DOHH2 (cell line): ENCODE measurements around the gene LEF1.

ENCODE experiments used
- H3F3A ChIP-seq: fragments of 200-600 bp; sonication (generic), shearing (Covaris generic); 2 replicates; pipeline ENCODE4 v1.6.0; 2016; ENCODE audit warnings: antibody characterized with exemption, mild to moderate bottlenecking; ENCODE audit not compliant: control insufficient read depth, insufficient read depth
- H3K27ac ChIP-seq: fragments of 200-600 bp; sonication (generic); 2 replicates; pipeline ENCODE4 v1.5.1; 2014; ENCODE audit warnings: low read depth, mild to moderate bottlenecking, low read length, moderate library complexity
- H3K27me3 ChIP-seq: fragments of 200-600 bp; sonication (generic); 2 replicates; pipeline ENCODE4 v1.6.1; 2014; ENCODE audit warnings: mild to moderate bottlenecking, low read length, mixed read lengths; ENCODE audit not compliant: control insufficient read depth
- H3K36me3 ChIP-seq: fragments of 200-600 bp; sonication (generic); 2 replicates; pipeline ENCODE4 v1.6.1; 2014; ENCODE audit warnings: mild to moderate bottlenecking, low read length, moderate library complexity, mixed read lengths; ENCODE audit not compliant: control insufficient read depth
- H3K4me1 ChIP-seq: fragments of 200-600 bp; sonication (generic); 2 replicates; pipeline ENCODE4 v1.6.1; 2014; ENCODE audit warnings: mild to moderate bottlenecking, low read length, mixed read lengths; ENCODE audit not compliant: control insufficient read depth
- H3K4me2 ChIP-seq: fragments of 200-600 bp; sonication (generic); 2 replicates; pipeline ENCODE4 v1.6.0; 2014; ENCODE audit warnings: mild to moderate bottlenecking, low read length, moderate library complexity
- H3K4me3 ChIP-seq: fragments of 200-600 bp; sonication (generic); 2 replicates; pipeline ENCODE4 v1.5.1; 2014; ENCODE audit warnings: mild to moderate bottlenecking, low read length, mixed read lengths
- H3K79me2 ChIP-seq: fragments of 200-600 bp; sonication (generic); 2 replicates; pipeline ENCODE4 v1.6.1; 2014; ENCODE audit warnings: mild to moderate bottlenecking, low read length, mixed read lengths; ENCODE audit not compliant: control insufficient read depth
- H3K9me2 ChIP-seq: fragments of 200-600 bp; sonication (generic); replicated peaks from 2 replicates; pipeline ENCODE4 v1.6.1; 2014; ENCODE audit warnings: mild to moderate bottlenecking, low read length, mixed read lengths; ENCODE audit not compliant: control insufficient read depth
- H3K9me3 ChIP-seq: fragments of 200-600 bp; sonication (generic); 2 replicates; pipeline ENCODE4 v1.6.1; 2014; ENCODE audit warnings: antibody characterized with exemption, low read length, mixed read lengths; ENCODE audit not compliant: control insufficient read depth, insufficient read depth
- H4K20me1 ChIP-seq: fragments of 200-600 bp; sonication (generic); 2 replicates; pipeline ENCODE4 v1.6.0; 2014; ENCODE audit warnings: low read depth, mild to moderate bottlenecking, antibody characterized with exemption, low read length, moderate library complexity; ENCODE audit not compliant: control insufficient read depth, insufficient read depth
- EZH2phosphoT487 ChIP-seq: fragments of 200-600 bp; sonication (generic); IDR thresholded peaks from 2 replicates; pipeline ENCODE4 v1.6.1; 2017; ENCODE audit warnings: borderline replicate concordance, mild to moderate bottlenecking, antibody characterized with exemption, low read length, moderate library complexity, mixed read lengths
- TF ChIP-seq, protein P1 (sequence below): fragments of 200-600 bp; sonication (generic); IDR thresholded peaks from one replicate; pipeline ENCODE4 v1.5.1; 2014; ENCODE audit warnings: antibody characterized with exemption, mild to moderate bottlenecking, low read depth, low read length; ENCODE audit not compliant: poor library complexity, severe bottlenecking

Gene LEF1

DNA sequence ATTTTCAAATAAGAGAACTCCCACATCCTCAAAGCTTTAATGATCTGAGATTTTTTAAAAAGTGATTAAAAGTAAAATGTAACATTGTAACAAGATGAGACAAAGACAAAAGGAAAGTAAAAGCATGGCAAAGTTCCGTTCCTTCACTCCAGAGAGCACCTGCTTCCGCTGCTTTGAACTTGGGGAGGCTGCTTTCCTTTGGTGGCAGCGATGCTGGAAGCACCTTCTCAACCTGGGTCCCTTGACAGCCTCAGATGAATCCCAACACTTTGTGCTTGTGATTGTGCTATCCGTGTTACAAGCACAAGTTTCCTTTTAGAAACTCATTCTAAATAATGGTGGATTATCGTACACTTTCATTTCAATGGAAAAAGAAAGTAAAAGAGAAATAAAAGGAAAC is 119.3 kb downstream of the LEF1 start:
- no peaks in the 10 kb centered on the region for H3K27me3 ChIP-seq
- no peaks in the 10 kb centered on the region; the same call in 1 of the 2 replicates for H4K20me1 ChIP-seq
- H3K9me3 ChIP-seq = no peaks in the 10 kb centered on the region
- H3K27ac ChIP-seq = no peak overlapping the region
- H3K79me2 ChIP-seq = no peaks in the 10 kb centered on the region
- H3K4me1 ChIP-seq = peaks cover 3% of the 10 kb centered on the region
- peaks cover 16% of the 10 kb centered on the region for H3K36me3 ChIP-seq
- no peaks in the 10 kb centered on the region for H3K9me2 ChIP-seq
- H3K4me2 ChIP-seq = no peak overlapping the region
- TF ChIP-seq, protein P1, sequence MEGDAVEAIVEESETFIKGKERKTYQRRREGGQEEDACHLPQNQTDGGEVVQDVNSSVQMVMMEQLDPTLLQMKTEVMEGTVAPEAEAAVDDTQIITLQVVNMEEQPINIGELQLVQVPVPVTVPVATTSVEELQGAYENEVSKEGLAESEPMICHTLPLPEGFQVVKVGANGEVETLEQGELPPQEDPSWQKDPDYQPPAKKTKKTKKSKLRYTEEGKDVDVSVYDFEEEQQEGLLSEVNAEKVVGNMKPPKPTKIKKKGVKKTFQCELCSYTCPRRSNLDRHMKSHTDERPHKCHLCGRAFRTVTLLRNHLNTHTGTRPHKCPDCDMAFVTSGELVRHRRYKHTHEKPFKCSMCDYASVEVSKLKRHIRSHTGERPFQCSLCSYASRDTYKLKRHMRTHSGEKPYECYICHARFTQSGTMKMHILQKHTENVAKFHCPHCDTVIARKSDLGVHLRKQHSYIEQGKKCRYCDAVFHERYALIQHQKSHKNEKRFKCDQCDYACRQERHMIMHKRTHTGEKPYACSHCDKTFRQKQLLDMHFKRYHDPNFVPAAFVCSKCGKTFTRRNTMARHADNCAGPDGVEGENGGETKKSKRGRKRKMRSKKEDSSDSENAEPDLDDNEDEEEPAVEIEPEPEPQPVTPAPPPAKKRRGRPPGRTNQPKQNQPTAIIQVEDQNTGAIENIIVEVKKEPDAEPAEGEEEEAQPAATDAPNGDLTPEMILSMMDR = no peak
- no peak for TF ChIP-seq EZH2phosphoT487
- no peak overlapping the region for H3K4me3 ChIP-seq
- no peaks in the 10 kb centered on the region for H3F3A ChIP-seq

DNA sequence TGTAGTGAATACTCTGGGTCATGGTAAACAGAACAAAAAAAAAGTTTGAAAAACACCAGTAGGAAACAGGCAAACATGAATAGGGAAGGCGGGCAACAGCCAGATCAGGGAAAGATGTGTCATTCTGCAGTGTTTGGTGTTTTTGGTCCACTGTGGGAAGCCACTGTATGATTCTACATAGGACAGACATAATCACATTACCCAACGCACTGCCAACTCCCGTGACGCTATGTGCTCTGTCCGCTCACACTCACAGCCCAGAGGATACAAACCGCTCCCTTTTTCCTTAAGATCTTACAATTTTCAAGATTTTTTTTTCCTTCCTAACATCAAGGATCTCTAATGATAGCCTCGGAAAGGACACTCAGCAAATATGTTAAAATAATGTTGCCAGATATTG is 119.7 kb downstream of the LEF1 start:
- peaks cover 7% of the 10 kb centered on the region for H3K4me1 ChIP-seq

DNA sequence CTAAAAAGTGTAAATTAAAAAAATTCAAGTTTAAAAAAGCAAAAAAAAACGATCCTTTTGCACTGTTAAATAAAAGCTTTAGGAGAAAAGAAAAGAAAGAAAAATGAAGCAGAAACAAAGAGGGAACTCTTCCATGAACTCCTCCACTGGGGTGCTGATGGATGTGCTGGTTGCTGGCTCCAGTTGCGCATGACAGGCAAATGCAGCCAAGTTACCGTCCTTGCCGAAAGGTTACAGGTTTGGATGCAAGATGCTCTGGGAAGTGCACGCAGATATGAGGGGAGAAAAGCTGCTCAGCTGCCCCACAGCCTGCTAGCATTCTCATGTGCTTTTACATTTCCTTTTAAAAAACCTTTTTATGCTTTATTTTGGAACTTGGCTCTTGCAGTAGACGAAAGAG is 120.6 kb downstream of the LEF1 start:
- Histone ChIP-seq H3K9me2 (no peaks in the 10 kb centered on the region), H3K4me3 (no peak overlapping the region), H3K4me2 (no peak overlapping the region), H3K4me1 (peaks cover 7% of the 10 kb centered on the region), H3K79me2 (no peaks in the 10 kb centered on the region), H3K36me3 (peaks cover 12% of the 10 kb centered on the region), H3F3A (no peaks in the 10 kb centered on the region), H3K27ac (no peak overlapping the region), H3K27me3 (no peaks in the 10 kb centered on the region), H3K9me3 (no peaks in the 10 kb centered on the region), H4K20me1 (no peaks in the 10 kb centered on the region; the same call in 1 of the 2 replicates)
- no peak for TF ChIP-seq EZH2phosphoT487
- TF ChIP-seq, protein P1 = no peak

More for the DNA sequence above, 119.7 kb downstream of the LEF1 start:
- Histone ChIP-seq H4K20me1 (no peaks in the 10 kb centered on the region; the same call in 1 of the 2 replicates), H3K27ac (no peak overlapping the region), H3K4me3 (no peak overlapping the region), H3K27me3 (no peaks in the 10 kb centered on the region), H3K9me3 (no peaks in the 10 kb centered on the region), H3K9me2 (no peaks in the 10 kb centered on the region), H3K79me2 (no peaks in the 10 kb centered on the region), H3F3A (no peaks in the 10 kb centered on the region), H3K4me2 (no peak overlapping the region), H3K36me3 (peaks cover 14% of the 10 kb centered on the region)
- no peak for TF ChIP-seq EZH2phosphoT487
- TF ChIP-seq, protein P1 = no peak

DNA sequence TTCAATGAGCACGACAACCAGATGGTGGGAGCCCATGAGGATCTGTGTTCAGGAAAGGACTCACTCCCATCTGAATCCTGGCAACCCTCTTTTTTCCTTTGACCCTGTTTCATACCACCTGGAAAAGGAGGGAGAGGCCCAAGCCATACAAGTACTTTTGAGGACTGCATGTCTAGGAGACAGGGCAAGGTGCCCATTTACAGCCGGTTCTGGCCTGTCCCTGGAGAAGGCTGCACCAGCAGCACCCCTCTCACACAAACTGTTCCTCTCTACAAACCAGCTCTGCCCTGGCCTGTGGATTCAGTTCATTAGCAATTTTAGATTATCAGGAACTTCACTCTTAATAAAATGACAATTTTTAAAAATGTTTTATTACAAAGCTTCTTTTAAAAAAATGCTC is 121.5 kb downstream of the LEF1 start:
- Histone ChIP-seq H3K4me2 (no peak overlapping the region), H3K9me3 (no peaks in the 10 kb centered on the region), H3K27ac (no peak overlapping the region), H3K27me3 (no peaks in the 10 kb centered on the region), H3K36me3 (peaks cover 8% of the 10 kb centered on the region), H4K20me1 (no peaks in the 10 kb centered on the region; the same call in 1 of the 2 replicates), H3K9me2 (no peaks in the 10 kb centered on the region), H3K79me2 (no peaks in the 10 kb centered on the region), H3K4me1 (peaks cover 7% of the 10 kb centered on the region), H3K4me3 (no peak overlapping the region), H3F3A (no peaks in the 10 kb centered on the region)
- TF ChIP-seq, protein P1 = no peak
- no peak for TF ChIP-seq EZH2phosphoT487
